Activated CD8-positive, alpha-beta memory T cell treated with anti-CD3 and anti-CD28 coated beads, Interleukin-2, amount 10 ng/mL, durations not matched to agents 7 days and 5 days (primary cell): Measurements from ENCODE around the gene FBXW5. TPM values are rescaled to one million over a fixed set of nuclear protein-coding genes. Genes with fewer than 3 reads are reported as not detected.

Source experiments
- ATAC-seq: fragments of 150-1000 bp; cut with Tn5 transposase; one replicate; pipeline ENCODE4 v1.10.0; 2021; ENCODE audit warnings: moderate library complexity
- CTCF ChIA-PET: fragments of 350-600 bp; sonication (Branson Sonifier 250); formaldehyde crosslinking; loops from one replicate; lab custom pipeline; 2021; ENCODE audit warnings: antibody characterized with exemption; lab: Charles Lee
- DNase-seq: peaks from one replicate; pipeline ENCODE4 v3.0.0-alpha.2; 2020
- H3K27ac Mint-ChIP-seq: one replicate; pipeline ENCODE4 v1.8.0; 2021; ENCODE audit warnings: mild to moderate bottlenecking, mixed read lengths
- H3K27me3 Mint-ChIP-seq: one replicate; pipeline ENCODE4 v1.8.0; 2021; ENCODE audit warnings: mixed read lengths
- H3K36me3 Mint-ChIP-seq: one replicate; pipeline ENCODE4 v1.8.0; 2021; ENCODE audit warnings: mild to moderate bottlenecking, mixed read lengths
- H3K4me1 Mint-ChIP-seq: one replicate; pipeline ENCODE4 v1.8.0; 2021; ENCODE audit warnings: mixed read lengths
- H3K4me3 Mint-ChIP-seq: one replicate; pipeline ENCODE4 v1.8.0; 2021; ENCODE audit warnings: mild to moderate bottlenecking, moderate library complexity, mixed read lengths
- H3K9me3 Mint-ChIP-seq: one replicate; pipeline ENCODE4 v1.8.0; 2022; ENCODE audit warnings: low read depth, mixed read lengths
- total RNA-seq, 2 experiments: library from RNA; stranded (reverse); gene quantifications; one replicate each; pipeline ENCODE4 v1.2.3, GENCODE V29; 2021

FBXW5 gene, protein sequence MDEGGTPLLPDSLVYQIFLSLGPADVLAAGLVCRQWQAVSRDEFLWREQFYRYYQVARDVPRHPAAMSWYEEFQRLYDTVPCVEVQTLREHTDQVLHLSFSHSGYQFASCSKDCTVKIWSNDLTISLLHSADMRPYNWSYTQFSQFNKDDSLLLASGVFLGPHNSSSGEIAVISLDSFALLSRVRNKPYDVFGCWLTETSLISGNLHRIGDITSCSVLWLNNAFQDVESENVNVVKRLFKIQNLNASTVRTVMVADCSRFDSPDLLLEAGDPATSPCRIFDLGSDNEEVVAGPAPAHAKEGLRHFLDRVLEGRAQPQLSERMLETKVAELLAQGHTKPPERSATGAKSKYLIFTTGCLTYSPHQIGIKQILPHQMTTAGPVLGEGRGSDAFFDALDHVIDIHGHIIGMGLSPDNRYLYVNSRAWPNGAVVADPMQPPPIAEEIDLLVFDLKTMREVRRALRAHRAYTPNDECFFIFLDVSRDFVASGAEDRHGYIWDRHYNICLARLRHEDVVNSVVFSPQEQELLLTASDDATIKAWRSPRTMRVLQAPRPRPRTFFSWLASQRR
- total RNA-seq: 100 to 1,000 TPM; 106 to 107 TPM

DNA sequence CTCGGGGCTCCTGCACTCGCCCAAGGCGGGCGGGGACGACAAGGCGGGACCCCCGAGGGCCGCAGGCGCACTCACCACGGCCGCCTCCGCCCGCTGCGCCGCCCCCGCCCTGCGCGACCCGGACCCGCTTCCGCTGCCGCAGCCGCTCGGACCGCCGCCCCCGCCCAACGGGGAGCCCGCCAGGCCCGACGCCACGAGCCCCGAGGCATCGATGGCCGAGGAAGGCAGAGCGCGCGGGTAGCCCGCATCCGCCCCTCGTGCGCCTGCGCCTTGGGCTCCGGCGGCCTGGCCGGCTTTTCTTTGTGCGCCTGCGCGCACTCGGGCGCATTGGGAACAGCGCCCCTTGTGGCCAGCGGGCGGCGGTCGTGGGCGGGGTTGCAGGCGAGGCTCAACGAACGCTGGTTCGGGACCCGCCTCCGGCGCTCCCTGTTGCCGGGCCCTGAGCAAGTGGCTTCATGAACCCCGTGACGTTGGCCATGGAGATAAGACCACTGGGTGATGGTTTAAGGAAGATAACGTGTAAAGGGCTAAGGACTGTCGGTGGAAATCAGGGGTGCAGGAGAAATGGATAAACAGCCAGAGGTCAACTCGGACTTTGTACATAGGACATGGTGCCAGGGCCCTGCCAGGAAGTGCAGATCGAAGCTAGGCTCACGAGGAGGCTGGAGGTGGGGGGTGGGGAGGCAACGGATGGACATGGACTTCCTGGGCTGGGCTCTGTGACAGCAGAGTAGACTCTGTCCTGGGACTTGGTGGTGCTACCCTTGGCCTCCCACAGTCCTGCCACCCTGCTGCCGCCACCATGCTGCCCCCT, at the start of gene FBXW5, which contains the start of gene C8G:
Gene FBXW5 (minus strand): TSS at position 220 of the 814 bp plus-strand sequence. CDS start 655 bp downstream, outside the sequence.
Gene C8G (plus strand): TSS at position 725 of the 814 bp plus-strand sequence. CDS start 78 bp downstream, at position 803.
- Mint-ChIP-seq H3K4me1 (peaks cover 18% of the 10 kb centered on the region), H3K27me3 (no peaks in the 10 kb centered on the region), H3K27ac (peak within 1 kb of the TSS; percentile 81), H3K9me3 (no peaks in the 10 kb centered on the region), H3K36me3 (peaks cover 16% of the 10 kb centered on the region), H3K4me3 (peak within 1 kb of the TSS; percentile 79)
- CTCF ChIA-PET: interaction anchor here (0.7 to 7.3 kb wide), 22 partner anchors 9 to 244 kb away, joined by 3 to 183 read pairs (median 4); partner anchors contain the start of genes ABCA2, AJM1, CLIC3 and FUT7
- peak; percentile 81 for ATAC-seq
- peak; percentile 96 for DNase-seq

DNA sequence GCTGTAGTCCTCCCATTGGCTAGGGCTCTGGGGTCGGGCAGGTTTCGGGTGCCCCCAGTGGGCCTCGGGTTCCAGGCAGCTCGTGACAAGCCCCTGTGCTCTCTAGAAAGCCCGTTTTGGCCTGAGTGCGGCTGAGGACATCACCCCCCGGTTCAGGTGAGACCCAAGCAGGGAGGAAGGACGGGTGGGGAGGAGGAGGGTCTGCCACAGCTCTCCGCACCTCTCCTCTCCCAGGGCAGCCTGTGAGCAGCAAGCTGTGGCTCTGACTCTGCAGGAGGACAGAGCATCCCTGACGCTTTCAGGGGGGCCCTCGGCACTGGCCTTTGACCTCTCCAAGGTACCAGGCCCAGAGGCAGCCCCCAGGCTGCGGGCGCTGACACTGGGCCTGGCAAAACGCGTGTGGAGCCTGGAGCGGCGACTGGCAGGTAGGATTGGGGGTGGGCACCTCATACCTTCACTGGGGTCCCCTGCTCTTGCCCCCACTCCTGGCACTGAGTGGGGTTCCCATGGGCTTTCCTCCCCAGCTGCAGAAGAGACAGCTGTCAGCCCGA, 48.4 kb upstream of the FBXW5 start:
- Mint-ChIP-seq H3K4me1 (peaks cover 39% of the 10 kb centered on the region), H3K36me3 (peaks cover 2% of the 10 kb centered on the region), H3K9me3 (no peaks in the 10 kb centered on the region), H3K27ac (peak overlapping the region; percentile 82), H3K27me3 (peaks cover 3% of the 10 kb centered on the region), H3K4me3 (peak overlapping the region; percentile 84)
- ATAC-seq (peak; percentile 3), DNase-seq (no peak)
- CTCF ChIA-PET: interaction anchor here (0.7 to 4.7 kb wide), 20 partner anchors 8 to 205 kb away, joined by 3 to 32 read pairs (median 5); partner anchors contain the start of genes ABCA2, AJM1, FBXW5 and LCNL1

DNA sequence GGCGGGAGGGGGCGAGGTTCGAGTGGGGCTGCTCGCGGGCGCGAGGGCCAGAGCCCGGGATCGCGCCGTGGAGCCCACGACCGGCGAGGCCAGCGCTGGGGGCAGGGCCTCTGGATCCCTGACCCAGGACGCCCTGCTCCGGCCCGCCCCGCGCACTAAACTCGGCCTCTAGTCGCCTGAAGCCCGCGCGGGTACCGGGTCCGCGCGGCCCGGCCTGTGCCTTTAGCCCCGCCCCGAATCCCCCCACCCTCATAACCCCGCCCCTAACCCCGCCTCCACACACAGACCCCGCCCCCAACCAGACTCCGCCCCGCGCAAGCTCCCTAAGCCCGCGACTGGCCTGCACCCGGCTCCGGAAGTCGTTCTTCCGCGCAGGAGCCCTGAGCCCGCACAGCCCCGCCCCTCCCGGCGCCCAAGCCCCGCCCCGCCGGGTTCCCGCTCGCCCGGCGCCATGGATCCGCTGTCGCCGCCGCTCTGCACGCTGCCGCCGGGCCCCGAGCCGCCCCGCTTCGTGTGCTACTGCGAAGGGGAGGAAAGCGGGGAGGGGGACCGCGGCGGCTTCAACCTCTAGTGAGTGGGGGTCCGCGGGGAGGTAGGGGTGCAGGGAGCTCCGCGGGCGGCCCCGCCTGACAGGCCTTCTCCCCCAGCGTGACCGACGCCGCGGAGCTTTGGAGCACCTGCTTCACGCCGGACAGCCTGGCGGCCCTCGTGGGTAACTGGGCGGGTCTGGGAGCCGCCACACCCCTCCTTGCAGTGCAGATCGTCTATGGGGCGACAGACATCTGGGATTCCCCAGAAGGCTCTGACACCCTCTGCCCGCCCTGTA, 47.7 kb upstream of the FBXW5 start, which contains the start of gene PAXX:
Gene PAXX (plus strand): TSS at position 430 of the 826 bp plus-strand sequence. CDS start 22 bp downstream, at position 452.
- Mint-ChIP-seq H3K9me3 (no peaks in the 10 kb centered on the region), H3K27me3 (peaks cover 9% of the 10 kb centered on the region), H3K4me3 (peak within 1 kb of the TSS; percentile 84), H3K27ac (peak within 1 kb of the TSS; percentile 82), H3K36me3 (peaks cover 2% of the 10 kb centered on the region), H3K4me1 (peaks cover 32% of the 10 kb centered on the region)
- peak; percentile 88 for ATAC-seq
- peak; percentile 96 for DNase-seq
- CTCF ChIA-PET: interaction anchor here (0.7 to 4.7 kb wide), 20 partner anchors 9 to 204 kb away, joined by 3 to 32 read pairs (median 5); partner anchors contain the start of genes ABCA2, AJM1, FBXW5 and LCNL1

DNA sequence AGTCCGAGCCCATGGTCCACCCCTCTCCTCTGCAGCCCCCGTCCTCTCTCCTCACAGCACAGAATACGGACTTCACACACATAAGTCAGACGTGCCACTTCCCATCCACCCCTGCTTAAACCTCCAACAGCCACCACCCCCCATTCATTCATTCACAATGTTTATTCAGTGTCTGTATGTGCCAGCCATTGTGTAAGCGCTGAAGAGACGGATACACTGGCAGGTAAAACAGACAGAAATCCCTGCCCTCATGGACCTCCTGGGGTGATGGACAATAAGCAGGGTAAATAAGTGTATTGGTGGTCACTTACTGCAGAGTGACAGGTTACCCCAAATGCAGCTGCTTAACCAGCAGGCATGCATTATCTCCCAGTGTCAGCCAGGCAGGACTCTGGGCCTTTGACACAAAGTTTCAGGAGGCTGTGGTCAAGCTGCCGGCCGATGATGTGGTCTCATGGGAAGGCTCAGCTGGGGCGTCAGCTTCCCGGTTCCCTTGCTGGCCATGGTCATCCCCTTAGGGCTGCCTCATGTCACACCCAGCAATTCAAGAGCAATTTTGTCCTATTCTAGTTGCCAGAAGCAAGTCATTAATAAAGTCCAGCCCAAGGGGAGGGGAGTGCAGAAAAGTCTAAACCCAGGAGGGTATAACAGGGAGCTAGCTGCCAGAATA, 45.8 kb upstream of the FBXW5 start:
- CTCF ChIA-PET: interaction anchor here (3.7 to 4.7 kb wide), 3 partner anchors 15 to 44 kb away, joined by 19 to 32 read pairs (median 29); partner anchors contain the start of gene ABCA2
- Mint-ChIP-seq H3K4me3 (no peak overlapping the region), H3K9me3 (no peaks in the 10 kb centered on the region), H3K27ac (no peak overlapping the region), H3K4me1 (peaks cover 17% of the 10 kb centered on the region), H3K27me3 (peaks cover 16% of the 10 kb centered on the region), H3K36me3 (peaks cover 2% of the 10 kb centered on the region)
- DNase-seq (no peak), ATAC-seq (no peak)

DNA sequence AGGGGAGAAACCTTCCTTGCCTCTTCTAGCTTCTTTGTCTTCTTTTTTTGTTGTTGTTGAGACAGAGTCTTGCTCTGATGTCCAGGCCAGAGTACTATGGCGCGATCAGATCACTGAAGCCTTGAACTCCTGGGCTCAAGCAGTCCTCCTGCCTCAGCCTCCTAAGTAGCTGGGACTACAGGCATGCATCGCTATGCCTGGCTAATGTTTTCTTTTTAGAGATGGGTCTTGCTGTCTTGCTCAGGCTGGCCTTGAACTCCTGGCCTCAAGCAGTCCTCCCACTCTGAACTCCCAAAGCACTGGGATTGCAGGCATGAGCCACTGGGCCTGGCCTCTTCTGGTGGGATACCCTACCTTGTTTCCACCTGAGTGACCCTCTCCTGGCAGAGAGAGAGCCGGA, 44.3 kb upstream of the FBXW5 start:
- no peak for DNase-seq
- CTCF ChIA-PET: interaction anchor here (1.0 to 2.6 kb wide), 5 partner anchors 14 to 147 kb away, joined by 4 to 7 read pairs (median 5); partner anchors contain the start of gene AJM1
- Mint-ChIP-seq H3K4me3 (no peak overlapping the region), H3K27me3 (peaks cover 19% of the 10 kb centered on the region), H3K9me3 (no peaks in the 10 kb centered on the region), H3K4me1 (peaks cover 16% of the 10 kb centered on the region), H3K36me3 (peaks cover 2% of the 10 kb centered on the region), H3K27ac (no peak overlapping the region)
- no peak for ATAC-seq

DNA sequence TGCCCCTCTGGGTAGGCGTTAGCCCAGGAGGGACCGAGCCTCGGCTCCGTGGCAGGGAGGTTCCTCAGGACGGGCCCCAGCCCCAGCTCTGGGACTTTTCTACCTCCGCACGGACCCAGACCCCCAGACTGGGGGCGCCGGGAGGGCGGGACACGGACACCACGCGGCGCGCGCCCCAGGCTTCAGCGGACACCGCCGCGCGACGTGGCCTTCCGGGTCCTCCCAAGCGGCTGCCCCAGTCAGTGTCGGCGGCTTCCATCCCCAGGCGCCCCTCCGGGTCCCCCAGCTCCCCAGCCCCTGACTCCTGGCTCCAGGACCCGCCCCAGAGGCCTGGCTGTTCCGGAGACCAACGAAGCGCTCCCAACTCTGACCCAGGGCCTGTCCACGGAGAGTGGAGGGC, 41.3 kb upstream of the FBXW5 start:
- no peak for ATAC-seq
- H3K27me3 Mint-ChIP-seq: peaks cover 27% of the 10 kb centered on the region
- H3K9me3 Mint-ChIP-seq: no peaks in the 10 kb centered on the region
- no peaks in the 10 kb centered on the region for H3K36me3 Mint-ChIP-seq
- H3K4me3 Mint-ChIP-seq: no peak overlapping the region
- H3K27ac Mint-ChIP-seq: no peak overlapping the region
- peaks cover 1% of the 10 kb centered on the region for H3K4me1 Mint-ChIP-seq
- DNase-seq: no peak
- CTCF ChIA-PET: interaction anchor here (2.0 to 2.1 kb wide), 2 partner anchors 43 to 49 kb away, joined by 6 read pairs; no protein-coding TSS in a partner anchor

DNA sequence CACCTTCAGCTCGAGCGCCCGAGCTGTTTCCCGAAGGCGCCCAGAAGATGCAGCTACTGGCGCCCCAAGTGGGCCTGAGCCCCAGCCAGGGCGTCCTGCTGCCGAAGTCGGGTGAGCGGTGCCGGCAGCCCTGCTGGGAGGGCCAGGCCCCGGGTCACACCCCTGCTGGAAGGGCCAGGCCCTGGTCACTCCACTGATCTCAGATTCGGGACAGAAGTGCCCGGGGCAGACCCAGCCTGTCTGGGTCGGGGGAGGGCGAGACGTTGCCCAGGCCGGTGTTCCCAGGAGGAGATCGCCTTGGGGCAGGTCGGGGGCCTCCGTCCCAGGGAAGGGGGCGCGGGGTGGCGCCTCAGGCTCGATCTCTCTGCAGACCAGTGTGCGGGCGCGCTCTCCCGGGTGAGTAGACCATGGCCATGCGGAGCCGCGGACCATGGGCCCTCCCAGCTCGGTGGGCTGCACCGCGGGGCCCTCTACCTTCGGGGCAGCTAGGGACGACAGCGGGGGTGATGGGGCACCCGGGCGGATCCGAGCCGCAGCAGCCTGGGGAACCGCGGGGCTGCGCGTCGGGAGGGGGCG, 40.6 kb upstream of the FBXW5 start:
- Mint-ChIP-seq H3K9me3 (no peaks in the 10 kb centered on the region), H3K36me3 (no peaks in the 10 kb centered on the region), H3K4me1 (peaks cover 1% of the 10 kb centered on the region), H3K4me3 (no peak overlapping the region), H3K27ac (no peak overlapping the region), H3K27me3 (peaks cover 26% of the 10 kb centered on the region)
- CTCF ChIA-PET: interaction anchor here (0.6 to 2.1 kb wide), 3 partner anchors 44 to 76 kb away, joined by 3 to 6 read pairs (median 6); no protein-coding TSS in a partner anchor
- ATAC-seq (peak; percentile 35), DNase-seq (no peak)

DNA sequence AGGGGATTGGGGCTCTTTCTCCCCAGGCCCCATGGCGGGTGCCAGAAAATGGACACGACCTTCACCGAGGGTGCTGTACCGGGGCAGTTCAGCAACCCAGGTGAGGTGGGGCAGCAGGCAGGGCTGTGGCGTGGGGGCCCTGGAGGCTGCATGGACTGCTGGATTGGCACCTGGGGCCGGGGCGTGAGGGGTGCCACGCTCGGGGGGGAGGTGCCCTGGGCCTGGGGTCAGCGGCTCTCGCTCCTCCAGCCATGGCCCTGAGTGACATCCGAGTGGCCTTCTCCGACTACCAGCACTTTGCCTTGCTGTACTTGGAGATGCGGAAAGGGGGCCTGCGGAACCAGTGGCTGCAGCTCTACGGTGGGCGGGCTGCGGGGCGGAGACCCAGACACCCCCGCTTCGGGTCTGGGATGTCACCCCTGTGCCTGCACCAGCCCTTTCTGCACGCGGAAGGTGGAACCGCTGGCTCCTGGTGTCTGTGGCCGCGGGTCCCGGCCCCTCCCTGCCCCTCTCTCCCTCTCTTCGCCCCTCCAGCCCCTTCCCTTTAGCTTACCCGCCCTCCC, 40.0 kb upstream of the FBXW5 start:
- CTCF ChIA-PET: interaction anchor here (0.6 to 2.1 kb wide), 3 partner anchors 45 to 75 kb away, joined by 3 to 6 read pairs (median 6); no protein-coding TSS in a partner anchor
- no peak for DNase-seq
- Mint-ChIP-seq H3K4me3 (no peak overlapping the region), H3K36me3 (no peaks in the 10 kb centered on the region), H3K9me3 (no peaks in the 10 kb centered on the region), H3K27me3 (peaks cover 25% of the 10 kb centered on the region), H3K4me1 (peaks cover 1% of the 10 kb centered on the region), H3K27ac (no peak overlapping the region)
- ATAC-seq: no peak

DNA sequence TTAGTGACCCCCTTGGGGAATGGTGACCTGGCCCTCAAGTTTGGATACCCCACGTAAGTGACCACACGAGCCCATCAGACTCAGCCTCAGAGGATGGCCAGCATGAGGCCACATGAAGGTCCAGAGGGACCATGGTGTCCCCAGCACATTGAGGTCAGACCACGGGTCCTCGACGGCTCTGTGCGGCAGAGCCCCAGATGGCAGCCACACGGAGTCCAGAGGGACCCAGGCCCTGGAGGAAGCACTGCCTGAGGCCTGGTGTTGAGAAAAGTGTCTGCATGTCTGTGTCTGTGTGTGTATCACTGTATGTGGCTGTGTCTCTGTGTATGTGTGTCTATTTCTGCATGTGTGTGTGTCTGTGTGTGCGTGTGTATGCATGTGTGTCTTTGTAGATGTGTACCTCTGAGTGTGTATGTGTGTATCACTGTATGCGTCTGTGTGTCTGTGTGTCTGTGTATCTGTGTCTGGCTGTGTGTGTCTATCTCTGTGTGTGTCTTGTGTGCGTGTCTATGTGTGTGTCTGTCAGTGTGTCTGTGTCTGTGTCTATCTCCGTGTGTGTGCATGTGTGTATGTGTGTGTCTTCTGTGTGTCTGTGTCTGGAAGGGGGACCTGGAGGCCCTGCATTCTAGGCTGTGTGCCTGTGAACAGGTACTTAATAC, 39.2 kb upstream of the FBXW5 start:
- no peaks in the 10 kb centered on the region for H3K9me3 Mint-ChIP-seq
- peaks cover 25% of the 10 kb centered on the region for H3K27me3 Mint-ChIP-seq

DNA sequence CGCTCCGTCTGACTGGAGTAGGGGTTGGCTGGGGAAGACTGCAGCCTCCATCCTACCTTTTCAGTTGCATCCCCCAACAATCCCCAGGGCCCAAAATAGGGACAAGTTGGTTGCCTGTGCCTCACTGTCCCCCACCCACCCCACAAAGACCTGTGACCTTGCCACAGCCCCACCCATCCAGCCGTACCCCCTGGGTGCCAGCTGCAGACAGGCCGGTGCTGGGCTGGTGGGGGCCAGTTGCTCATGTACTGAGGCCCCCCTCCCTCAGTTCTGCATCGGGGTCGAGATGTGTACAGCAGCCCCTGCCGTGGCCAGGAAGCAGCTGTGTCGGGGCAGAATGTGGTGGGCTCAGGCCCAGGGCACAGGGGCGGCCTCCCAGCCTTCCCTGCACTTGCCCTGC, 38.6 kb upstream of the FBXW5 start:
- Mint-ChIP-seq H3K9me3 (no peaks in the 10 kb centered on the region), H3K4me3 (no peak overlapping the region), H3K4me1 (peaks cover 1% of the 10 kb centered on the region), H3K27me3 (peaks cover 25% of the 10 kb centered on the region), H3K27ac (no peak overlapping the region), H3K36me3 (no peaks in the 10 kb centered on the region)
- DNase-seq: no peak
- CTCF ChIA-PET: interaction anchor here (1.0 kb wide), 1 partner anchor 35 kb away, joined by 5 read pairs; no protein-coding TSS in a partner anchor
- ATAC-seq: no peak

More for the DNA sequence above, 39.2 kb upstream of the FBXW5 start:
- Mint-ChIP-seq H3K27ac (no peak overlapping the region), H3K4me1 (peaks cover 1% of the 10 kb centered on the region), H3K36me3 (no peaks in the 10 kb centered on the region), H3K4me3 (no peak overlapping the region)
- CTCF ChIA-PET: no interaction called here
- DNase-seq (no peak), ATAC-seq (no peak)
